HUES6 (cell line): ENCODE measurements around the gene SLX1B.
"Not testable (repeated sequence)": the region's sequence is repeated elsewhere in the genome, so short reads cannot be mapped to it uniquely, and the experiment has no call there.

ENCODE experiments used
- H3K27ac ChIP-seq: 2 replicates; pipeline ENCODE4 v1.7.0; 2013; ENCODE audit warnings: low read depth, mild to moderate bottlenecking, low read length, inconsistent platforms
- H3K27me3 ChIP-seq: 2 replicates; pipeline ENCODE4 v1.6.1; 2013; ENCODE audit warnings: low read length; ENCODE audit not compliant: control insufficient read depth, insufficient read depth
- H3K36me3 ChIP-seq: 2 replicates; pipeline ENCODE4 v1.6.1; 2013; ENCODE audit warnings: low read length; ENCODE audit not compliant: control insufficient read depth, insufficient read depth
- H3K4me1 ChIP-seq: 2 replicates; pipeline ENCODE4 v1.6.1; 2013; ENCODE audit warnings: low read length; ENCODE audit not compliant: control insufficient read depth, insufficient read depth
- H3K4me3 ChIP-seq: 2 replicates; pipeline ENCODE4 v1.5.1; 2013; ENCODE audit warnings: low read depth, low read length
- H3K9ac ChIP-seq: one replicate; pipeline ENCODE4 v1.6.1; 2013; ENCODE audit warnings: mild to moderate bottlenecking, low read length
- H3K9me3 ChIP-seq: 2 replicates; pipeline ENCODE4 v1.6.1; 2013; ENCODE audit warnings: low read depth, low read length; ENCODE audit not compliant: control insufficient read depth, insufficient read depth

The SLX1B gene

DNA sequence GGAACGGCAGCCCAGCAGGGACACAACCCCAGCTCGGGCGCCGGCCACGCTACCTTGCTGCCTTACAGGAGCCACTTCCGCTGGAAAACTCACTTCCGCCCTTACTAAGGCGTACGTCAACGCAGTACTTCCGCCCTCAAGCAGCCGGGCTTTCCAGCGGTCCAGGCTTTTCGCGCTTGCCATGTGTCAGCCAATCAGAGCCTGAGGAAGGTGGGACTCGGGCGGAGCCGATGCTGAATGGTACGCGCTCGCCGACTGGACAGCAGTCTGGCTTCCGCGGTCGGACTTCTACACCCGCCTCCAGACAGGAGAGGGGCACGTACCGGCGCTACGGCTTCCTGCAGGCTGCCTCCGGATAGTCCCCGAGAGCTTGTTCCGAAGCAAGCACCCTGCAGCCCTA, at the start of gene SLX1B, which contains the start of gene BOLA2:
Gene SLX1B (plus strand): TSS at position 265 of the 400 bp plus-strand sequence.
Gene BOLA2 (minus strand): TSS at position 83 of the 400 bp plus-strand sequence. CDS start 98 bp downstream, outside the sequence.
- H3K36me3 ChIP-seq, H3K9ac ChIP-seq, H3K27ac ChIP-seq, H3K9me3 ChIP-seq, H3K4me3 ChIP-seq, H3K27me3 ChIP-seq, H3K4me1 ChIP-seq: not testable (repeated sequence)

DNA sequence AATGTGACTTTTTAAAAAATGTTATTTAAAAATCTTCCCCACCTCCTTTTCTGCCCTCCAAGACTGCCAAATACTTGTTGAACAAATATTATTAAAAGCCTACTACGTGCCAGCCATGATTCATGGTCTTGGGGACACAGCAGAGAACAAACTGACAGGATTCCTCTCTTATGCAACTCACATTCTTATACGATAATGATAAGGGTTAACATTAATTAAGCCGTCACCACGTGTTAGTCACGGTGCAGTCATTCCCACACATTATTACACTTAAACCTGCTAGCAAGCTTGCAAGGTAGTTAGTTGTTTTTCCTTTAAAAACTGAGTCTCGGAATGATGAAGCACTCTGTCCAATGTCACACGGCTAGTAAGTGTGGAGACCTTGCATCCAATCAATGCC, 49.1 kb upstream of the SLX1B start:
- H3K27ac ChIP-seq, H3K4me1 ChIP-seq: not testable (repeated sequence)

GRCh38 chr16:29423587-29423986, 30.7 kb upstream of the SLX1B start:
- not testable (repeated sequence) for H3K4me1 ChIP-seq

More for the DNA sequence above, 49.1 kb upstream of the SLX1B start:
- H3K9me3 ChIP-seq, H3K27me3 ChIP-seq, H3K4me3 ChIP-seq, H3K36me3 ChIP-seq, H3K9ac ChIP-seq: not testable (repeated sequence)

GRCh38 chr16:29425390-29425789, 28.9 kb upstream of the SLX1B start:
- not testable (repeated sequence) for H3K27me3 ChIP-seq, H3K9me3 ChIP-seq, H3K36me3 ChIP-seq, H3K9ac ChIP-seq, H3K4me3 ChIP-seq, H3K4me1 ChIP-seq, H3K27ac ChIP-seq

More at GRCh38 chr16:29423587-29423986, 30.7 kb upstream of the SLX1B start:
- not testable (repeated sequence) for H3K4me3 ChIP-seq, H3K9me3 ChIP-seq, H3K9ac ChIP-seq, H3K27me3 ChIP-seq, H3K27ac ChIP-seq, H3K36me3 ChIP-seq

GRCh38 chr16:29453754-29454153, 579 bp upstream of the SLX1B start:
- H3K9me3 ChIP-seq, H3K9ac ChIP-seq, H3K27me3 ChIP-seq, H3K27ac ChIP-seq, H3K36me3 ChIP-seq, H3K4me1 ChIP-seq, H3K4me3 ChIP-seq: not testable (repeated sequence)

DNA sequence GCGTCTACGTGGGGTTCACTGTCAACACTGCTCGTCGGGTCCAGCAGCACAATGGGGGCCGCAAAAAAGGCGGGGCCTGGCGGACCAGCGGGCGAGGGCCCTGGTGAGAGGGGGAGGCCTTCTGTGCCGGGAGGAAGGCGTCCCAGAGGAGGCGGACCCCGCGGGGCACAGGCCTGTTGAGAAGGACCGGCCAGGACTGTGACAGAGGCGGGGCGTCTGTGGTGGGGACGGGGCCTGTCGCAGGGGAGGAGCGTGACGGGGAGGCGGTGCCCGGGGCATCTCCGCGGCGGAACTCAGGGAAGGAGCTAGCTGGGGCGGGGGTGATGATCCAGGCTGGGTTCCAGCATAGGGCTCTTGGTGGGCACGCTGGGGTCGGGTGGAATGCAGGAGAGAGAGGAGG, 495 bp downstream of the SLX1B start:
- not testable (repeated sequence) for H3K36me3 ChIP-seq, H3K9me3 ChIP-seq, H3K9ac ChIP-seq, H3K27me3 ChIP-seq, H3K27ac ChIP-seq, H3K4me3 ChIP-seq, H3K4me1 ChIP-seq

GRCh38 chr16:29457660-29458059, 3.3 kb downstream of the SLX1B start:
- H3K27me3 ChIP-seq: not testable (repeated sequence)

GRCh38 chr16:29459706-29460646, 5.6 kb downstream of the SLX1B start, which contains the start of gene SULT1A4:
SULT1A4 (plus strand) TSS chr16:29459913; CDS start chr16:29461386, 1,473 bp downstream.
- H3K36me3 ChIP-seq, H3K4me1 ChIP-seq, H3K27me3 ChIP-seq, H3K27ac ChIP-seq, H3K4me3 ChIP-seq, H3K9me3 ChIP-seq, H3K9ac ChIP-seq: not testable (repeated sequence)

More at GRCh38 chr16:29457660-29458059, 3.3 kb downstream of the SLX1B start:
- H3K9ac ChIP-seq, H3K36me3 ChIP-seq, H3K4me3 ChIP-seq, H3K9me3 ChIP-seq, H3K27ac ChIP-seq, H3K4me1 ChIP-seq: not testable (repeated sequence)

DNA sequence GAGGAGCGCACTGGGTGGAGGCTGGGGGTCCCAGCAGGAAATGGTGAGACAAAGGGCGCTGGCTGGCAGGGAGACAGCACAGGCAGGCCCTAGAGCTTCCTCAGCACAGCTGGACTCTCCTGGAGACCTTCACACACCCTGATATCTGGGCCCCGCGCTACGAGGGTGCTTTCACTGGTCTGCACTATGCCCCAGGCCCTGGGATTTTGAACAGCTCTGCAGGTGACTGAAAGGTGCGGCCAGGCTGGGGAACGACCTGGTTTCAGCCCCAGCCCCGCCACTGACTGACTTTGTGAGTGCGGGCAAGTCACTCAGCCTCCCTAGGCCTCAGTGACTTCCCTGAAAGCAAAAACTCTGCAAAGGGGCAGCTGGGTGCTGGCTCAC, 6.3 kb downstream of the SLX1B start:
- not testable (repeated sequence) for H3K36me3 ChIP-seq, H3K4me1 ChIP-seq, H3K9me3 ChIP-seq, H3K27me3 ChIP-seq, H3K9ac ChIP-seq, H3K27ac ChIP-seq, H3K4me3 ChIP-seq

DNA sequence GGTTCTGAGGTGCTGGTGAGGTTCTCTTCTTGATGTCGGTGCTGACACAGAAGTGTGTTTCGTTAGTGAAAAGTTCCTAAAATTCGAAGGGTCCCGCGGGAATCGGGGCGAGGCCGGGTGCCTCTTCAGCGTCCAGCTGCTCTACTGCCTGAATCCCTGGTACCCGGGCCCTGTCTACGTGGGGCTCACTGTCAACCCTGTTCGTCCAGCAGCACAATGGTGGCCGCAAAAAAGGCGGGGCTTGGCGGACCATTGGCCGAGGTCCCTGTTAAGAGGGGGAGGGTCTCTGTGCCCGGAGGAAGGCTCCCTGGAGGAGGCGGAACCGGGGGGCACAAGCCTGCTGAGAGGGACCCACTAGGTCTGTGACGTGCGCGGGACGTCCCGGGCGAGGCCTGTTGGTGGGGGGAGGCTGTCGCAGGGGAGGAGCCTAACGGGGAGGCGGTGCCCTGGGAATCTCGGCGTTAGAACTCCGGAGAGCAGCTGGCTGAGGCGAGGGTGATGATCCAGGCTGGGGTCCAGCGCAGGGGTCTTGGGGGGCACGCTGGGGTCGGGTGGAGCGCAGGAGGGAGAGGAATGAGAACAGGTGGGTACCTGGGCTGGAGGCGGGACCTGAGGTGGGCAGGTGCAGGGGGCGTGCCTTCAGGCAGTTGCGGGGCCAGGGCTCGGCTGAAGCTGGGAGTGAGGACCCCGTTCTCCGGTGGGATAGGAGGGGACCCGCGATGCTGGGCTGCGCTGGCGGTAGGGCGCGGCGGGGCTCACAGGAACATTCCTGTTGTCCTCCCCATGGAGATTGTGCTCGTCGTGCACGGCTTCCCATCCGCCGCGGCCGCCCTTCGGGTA, 11.9 kb downstream of the SLX1B start:
- not testable (repeated sequence) for H3K9ac ChIP-seq, H3K4me3 ChIP-seq, H3K9me3 ChIP-seq, H3K27ac ChIP-seq, H3K27me3 ChIP-seq, H3K36me3 ChIP-seq, H3K4me1 ChIP-seq

DNA sequence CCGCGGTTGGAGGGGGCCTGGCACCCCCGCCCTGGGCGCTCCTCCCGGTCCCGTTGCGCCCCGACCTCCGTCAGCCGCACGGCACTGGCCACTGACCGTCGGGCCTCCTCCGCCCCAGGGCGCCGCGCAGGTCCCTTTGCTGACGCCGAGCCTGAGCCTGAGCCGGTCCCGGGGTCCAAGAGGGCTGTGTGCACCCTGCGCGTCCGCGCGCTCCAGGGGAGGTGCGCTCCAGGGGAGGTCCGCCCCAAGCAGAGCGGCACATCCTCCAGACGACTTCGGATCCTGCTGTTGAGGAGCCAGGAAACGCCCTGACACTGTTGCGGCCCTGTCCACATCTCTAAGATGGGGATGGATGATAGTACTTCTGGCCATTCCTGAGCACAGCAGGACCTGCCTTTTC, 12.6 kb downstream of the SLX1B start:
- not testable (repeated sequence) for H3K9me3 ChIP-seq, H3K4me1 ChIP-seq, H3K27ac ChIP-seq, H3K27me3 ChIP-seq, H3K4me3 ChIP-seq, H3K9ac ChIP-seq, H3K36me3 ChIP-seq
